IPS DF 4.7 (cell line): ENCODE measurements around the gene CLPX.
"Not testable (repeated sequence)": the region's sequence is repeated elsewhere in the genome, so short reads cannot be mapped to it uniquely, and the experiment has no call there.

Experiments used
- DNase-seq: peaks from one replicate; pipeline ENCODE4 v3.0.0-alpha.2; 2013; ENCODE audit warnings: low spot score; ENCODE audit errors: extremely low read depth

Gene CLPX

GRCh38 chr15:65101891-65102708, 83.0 kb downstream of the CLPX start:
- DNase-seq, result no peak

GRCh38 chr15:65101411-65101890, 83.7 kb downstream of the CLPX start:
- no peak for DNase-seq

GRCh38 chr15:65100442-65100841, 84.7 kb downstream of the CLPX start:
- no peak for DNase-seq

- DNase-seq, result not testable (repeated sequence)
Observed at GRCh38 chr15:65099801-65100200, 85.3 kb downstream of the CLPX start.

DNA sequence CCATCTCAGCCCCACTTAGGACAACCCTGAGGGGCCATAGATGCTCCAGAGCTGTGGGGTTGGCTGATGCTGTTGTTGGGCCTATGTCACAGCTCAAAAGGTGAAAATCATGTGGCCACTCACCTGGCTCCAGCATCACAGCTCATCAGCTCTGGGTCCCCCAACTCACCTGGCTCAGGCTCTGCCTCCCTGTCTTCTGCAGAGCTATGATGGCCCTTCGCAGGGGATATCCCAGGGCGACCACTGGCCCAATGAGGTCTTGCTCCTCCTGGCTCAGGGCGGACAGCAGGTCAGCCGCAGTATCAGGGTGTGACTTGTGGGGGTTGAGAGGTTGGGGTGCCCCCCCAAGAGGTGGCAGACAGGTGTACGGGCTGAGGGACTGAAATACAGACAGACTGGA, 85.8 kb downstream of the CLPX start:
- DNase-seq, result no peak
